GM18517 (cell line): ENCODE data around the gene AGO4.
A peak's percentile ranks its signal among the peaks of the same experiment; 100 is the strongest.
"Not testable (repeated sequence)": the region's sequence is repeated elsewhere in the genome, so short reads cannot be mapped to it uniquely, and the experiment has no call there.

Experiments
- ATAC-seq: cut with Tn5 transposase; IDR thresholded peaks from one replicate; pipeline ENCODE4 v1.9.1; 2021; ENCODE audit warnings: mild to moderate bottlenecking, moderate library complexity; ENCODE audit not compliant: unreplicated experiment

The AGO4 gene

GRCh38 chr1:35807614-35808449 lies at the start of gene AGO4:
Gene AGO4, plus strand, starts transcription at chr1:35808016. Its CDS starts 401 bp downstream, at chr1:35808417.
- no peak for ATAC-seq

DNA sequence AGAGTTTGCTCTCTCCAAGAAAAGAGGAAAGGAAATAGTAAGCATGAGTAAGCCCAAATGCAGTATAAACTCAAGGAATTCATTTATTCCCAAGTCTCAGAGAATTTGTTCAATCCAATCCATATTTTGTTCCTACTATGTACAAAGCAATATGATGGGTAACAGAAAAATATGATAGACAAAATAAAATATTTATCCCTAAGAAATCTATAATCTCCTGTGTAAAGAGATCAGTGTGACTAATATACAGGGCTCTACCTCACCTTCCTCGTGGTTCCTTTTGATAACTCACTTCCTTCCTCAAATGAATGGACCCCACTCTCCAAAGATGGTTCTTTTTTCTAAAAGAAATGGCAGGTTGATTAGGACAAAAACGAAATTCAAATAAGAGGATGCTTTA lies 45.7 kb upstream of the AGO4 start:
- no peak for ATAC-seq

- ATAC-seq, result no peak
Observed at GRCh38 chr1:35763201-35763600, 44.6 kb upstream of the AGO4 start.

DNA sequence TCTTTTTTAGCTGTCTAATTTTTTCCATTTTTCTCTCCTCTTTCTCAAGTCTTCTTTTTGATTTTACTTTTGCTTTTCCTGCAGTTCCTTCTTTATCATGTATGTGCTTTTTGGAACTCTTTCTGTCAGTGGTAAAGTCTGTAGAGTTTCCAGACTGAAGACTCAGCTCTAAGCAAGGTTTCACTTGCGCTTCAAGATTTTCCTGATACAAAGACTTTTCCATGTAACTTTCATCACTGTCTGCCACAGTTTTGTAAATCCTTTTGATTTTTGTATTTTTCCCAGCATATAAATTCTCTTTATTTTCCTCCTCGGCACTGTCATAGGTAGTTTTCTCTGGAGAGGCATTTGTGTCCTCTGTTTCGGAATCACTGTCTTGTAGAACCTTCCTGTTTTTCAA lies 43.5 kb upstream of the AGO4 start:
- ATAC-seq, result no peak

GRCh38 chr1:35768350-35769187 lies 39.2 kb upstream of the AGO4 start:
- no peak for ATAC-seq

DNA sequence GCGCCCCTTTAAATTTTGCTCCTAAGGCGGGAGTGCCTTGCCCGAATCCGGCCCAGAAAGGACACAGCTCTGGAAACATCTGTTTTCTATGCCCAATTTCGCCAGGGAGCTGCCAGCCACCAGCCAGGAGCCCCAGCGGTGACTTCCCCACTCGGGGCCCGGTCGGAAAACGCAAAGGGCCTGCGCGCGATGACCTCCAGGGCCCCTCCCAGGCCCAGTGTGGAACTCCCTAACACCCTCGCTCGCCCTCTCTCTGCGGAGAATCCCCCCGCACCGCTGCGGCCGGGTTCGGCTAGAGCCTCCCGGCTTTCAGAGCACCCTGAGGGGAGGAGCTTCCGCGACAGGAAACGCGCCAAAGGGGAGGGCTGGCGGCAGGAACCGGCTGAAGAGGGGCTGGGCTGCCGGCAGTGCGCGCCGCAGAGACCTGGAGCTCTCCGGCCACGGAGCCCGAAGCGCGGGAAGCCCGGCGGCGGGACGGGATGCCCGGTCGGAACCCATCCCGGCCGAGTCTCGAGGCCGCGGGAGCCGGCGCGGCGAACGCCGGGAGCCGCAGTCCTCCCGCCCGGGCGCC lies 38.5 kb upstream of the AGO4 start:
- ATAC-seq, result peak; percentile 69

DNA sequence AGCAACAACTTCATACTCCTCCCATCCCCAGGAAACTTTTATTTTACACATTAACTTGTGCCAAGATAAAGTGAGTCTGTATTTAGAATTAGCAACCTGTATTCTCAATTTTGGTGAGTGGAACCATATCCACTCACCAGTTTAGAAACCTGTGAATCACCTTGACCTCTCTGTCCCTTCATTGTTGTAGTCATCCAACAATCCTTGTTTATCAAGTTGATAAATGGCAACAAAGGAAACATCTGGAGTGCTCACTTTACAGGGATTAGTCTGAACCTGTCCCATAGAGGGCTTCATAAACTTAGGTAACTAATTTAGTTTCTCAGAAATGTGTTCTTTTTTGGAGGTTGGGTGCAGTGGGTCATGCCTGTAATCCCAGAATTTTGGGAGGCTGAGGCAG lies 34.1 kb upstream of the AGO4 start:
- no peak for ATAC-seq

- ATAC-seq, result not testable (repeated sequence)
Observed at GRCh38 chr1:35776172-35776571, 31.6 kb upstream of the AGO4 start.

GRCh38 chr1:35777109-35777508 lies 30.7 kb upstream of the AGO4 start:
- ATAC-seq, result no peak

DNA sequence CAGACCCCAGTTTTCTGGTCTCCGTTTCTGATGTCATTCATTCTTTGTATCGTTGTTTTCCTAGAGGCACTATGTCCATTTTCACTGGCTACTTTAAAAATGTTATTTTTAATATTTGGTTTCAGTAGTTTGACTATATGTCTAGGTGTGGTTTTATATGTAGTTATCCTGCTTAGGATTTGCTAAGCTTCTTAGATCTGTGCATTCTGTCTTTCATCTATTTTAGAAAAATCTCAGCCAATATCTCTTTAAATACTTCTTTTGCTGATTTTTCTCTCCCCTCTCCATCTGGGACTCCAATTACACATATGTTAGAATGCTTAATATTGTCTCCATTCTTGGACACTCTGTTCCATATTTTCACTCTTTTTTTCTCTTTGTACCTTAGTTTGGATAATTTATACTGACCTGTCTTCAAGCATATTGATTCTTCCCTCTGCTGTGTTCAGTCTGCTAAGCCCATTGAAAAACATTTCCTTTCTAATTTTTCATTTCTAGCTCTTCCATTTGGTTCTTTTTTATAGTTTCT lies 24.7 kb upstream of the AGO4 start:
- ATAC-seq, result no peak

GRCh38 chr1:35784364-35784763 lies 23.5 kb upstream of the AGO4 start:
- not testable (repeated sequence) for ATAC-seq

DNA sequence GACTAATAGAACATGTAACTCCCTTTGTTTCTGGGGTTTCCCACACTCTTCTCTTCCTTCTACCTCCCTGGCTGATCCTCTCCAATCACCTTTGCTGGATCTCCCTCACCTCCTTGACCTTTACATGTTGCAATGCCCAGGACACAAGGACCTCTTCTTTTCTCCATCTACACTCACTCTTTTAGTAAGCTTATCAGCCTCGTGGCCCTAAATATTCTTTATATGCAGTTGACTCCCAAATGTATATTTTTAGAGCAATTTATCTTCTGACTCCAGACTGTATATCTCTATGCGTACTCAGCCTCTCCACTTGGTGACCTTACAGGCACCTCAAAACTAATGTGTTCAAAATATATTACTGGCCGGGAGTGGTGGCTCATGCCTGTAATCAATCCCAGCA lies 19.7 kb upstream of the AGO4 start:
- ATAC-seq, result no peak

- no peak for ATAC-seq
Observed at GRCh38 chr1:35790670-35791069, 17.1 kb upstream of the AGO4 start.

- ATAC-seq, result no peak
Observed at GRCh38 chr1:35795295-35795694, 12.5 kb upstream of the AGO4 start.

GRCh38 chr1:35797380-35797779 lies 10.4 kb upstream of the AGO4 start:
- no peak for ATAC-seq

DNA sequence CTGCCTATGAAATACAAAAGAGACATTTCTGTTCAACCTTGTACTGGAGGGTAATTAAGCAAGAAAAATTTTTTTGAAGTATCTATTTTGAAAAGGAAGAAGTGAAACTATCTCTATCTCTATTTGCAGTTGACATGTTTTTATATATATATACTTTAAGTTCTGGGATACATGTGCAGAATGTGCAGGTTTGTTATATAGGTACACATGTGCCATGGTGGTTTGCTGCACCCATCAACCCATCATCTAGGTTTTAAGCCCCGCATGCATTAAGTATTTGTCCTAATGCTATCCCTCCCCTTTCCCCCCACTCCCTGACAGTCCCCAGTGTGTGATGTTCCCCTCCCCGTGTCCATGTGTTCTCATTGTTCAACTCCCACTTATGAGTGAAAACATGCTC lies 9.8 kb upstream of the AGO4 start:
- not testable (repeated sequence) for ATAC-seq

DNA sequence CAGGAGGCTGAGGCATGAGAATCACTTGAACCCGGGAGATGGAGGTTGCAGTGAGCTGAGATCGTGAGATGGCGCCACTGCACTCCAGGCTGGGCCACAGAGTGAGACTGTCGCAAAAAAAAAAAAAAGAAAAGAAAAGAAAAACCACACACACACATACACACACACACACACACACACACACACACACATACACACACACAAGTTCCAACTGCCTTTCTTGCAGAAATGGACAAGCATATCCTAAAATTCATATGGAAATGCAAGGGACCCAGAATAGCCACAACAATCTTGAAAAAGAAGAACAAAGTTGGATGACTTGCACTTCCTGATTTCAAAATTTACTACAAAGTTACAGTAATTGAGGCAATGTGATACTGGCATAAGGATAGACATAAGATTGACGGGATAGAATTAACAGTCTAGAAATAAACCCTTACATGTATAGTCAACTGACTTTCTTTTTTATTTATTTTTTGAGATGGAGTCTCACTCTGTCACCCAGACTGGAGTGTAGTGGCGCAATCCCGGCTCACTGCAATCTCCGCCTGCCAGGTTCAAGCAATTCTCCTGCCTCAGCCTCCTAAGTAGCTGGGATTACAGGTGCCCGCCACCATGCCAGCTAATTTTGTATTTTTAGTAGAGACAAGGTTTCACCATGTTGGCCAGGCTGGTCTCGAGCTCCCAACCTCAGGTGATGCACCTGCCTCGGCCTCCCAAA lies 7.5 kb upstream of the AGO4 start:
- ATAC-seq, result not testable (repeated sequence)

- ATAC-seq, result no peak
Observed at GRCh38 chr1:35808450-35809113, 766 bp downstream of the AGO4 start.

GRCh38 chr1:35809114-35810095 lies 1.6 kb downstream of the AGO4 start:
- ATAC-seq, result no peak
